GM21526 (cell line): Measurements from ENCODE around the gene IRF4.

Experiments used
- ATAC-seq: cut with Tn5 transposase; IDR thresholded peaks from one replicate; pipeline ENCODE4 v1.9.1; 2021; ENCODE audit warnings: moderate library complexity; ENCODE audit not compliant: unreplicated experiment, low FRiP score

IRF4 gene

DNA sequence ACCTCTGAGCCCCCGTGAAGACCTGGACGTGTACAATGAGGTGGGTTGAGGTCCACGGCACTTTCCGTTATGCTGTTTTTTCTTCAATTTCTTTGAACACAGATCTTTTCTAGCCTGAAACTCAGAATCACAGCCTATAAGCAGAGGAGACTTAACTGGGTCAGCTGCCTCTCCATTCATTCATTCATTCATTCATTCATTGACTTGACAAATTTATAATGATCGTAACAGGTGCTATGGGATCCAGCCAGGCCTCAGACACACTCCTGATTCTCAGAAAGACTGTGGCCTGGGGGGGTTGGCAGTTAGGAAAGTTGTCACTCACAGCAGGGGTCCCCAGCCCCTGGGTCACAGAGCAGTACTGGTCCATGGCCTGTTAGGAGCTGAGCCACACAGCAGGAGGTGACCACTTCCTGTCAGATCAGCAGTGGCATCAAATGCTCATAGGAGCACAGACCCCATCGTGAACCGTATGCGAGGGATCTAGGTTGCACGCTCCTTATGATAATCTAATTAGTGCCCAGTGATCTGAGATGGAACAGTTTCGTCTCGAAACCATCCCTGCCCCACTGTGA, 38.6 kb upstream of the IRF4 start:
- no peak for ATAC-seq

- ATAC-seq: no peak
These were observed 37.6 kb upstream of the IRF4 start for GRCh38 chr6:353642-354614.

GRCh38 chr6:354631-355280, 36.8 kb upstream of the IRF4 start:
- no peak for ATAC-seq

GRCh38 chr6:355373-356208, 36.0 kb upstream of the IRF4 start:
- no peak for ATAC-seq

DNA sequence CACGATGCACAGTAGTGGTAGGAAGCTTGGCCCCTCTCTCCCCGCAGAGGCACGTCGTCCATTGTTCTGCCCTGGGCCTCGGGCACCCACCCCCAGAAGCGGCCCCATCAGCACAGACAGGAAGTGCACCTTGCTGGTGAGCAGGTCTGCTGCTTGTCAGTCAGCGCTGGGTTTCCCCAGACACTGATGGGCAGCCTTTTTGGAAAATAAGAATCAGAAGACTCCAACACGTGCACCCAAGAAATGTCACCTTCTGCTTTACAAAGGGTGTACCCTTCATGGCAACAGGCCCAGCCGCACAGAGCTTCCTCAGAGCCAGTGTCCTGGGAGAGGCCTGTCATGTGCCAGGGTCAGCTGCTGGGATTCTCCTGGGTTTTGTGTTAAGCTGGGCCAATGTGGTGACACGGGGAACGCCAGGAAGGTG, 34.7 kb upstream of the IRF4 start:
- peak; percentile 36 for ATAC-seq

- ATAC-seq: no peak
These were observed 34.2 kb upstream of the IRF4 start for GRCh38 chr6:357261-357790.

- no peak for ATAC-seq
These were observed 33.7 kb upstream of the IRF4 start for GRCh38 chr6:357791-358341.

DNA sequence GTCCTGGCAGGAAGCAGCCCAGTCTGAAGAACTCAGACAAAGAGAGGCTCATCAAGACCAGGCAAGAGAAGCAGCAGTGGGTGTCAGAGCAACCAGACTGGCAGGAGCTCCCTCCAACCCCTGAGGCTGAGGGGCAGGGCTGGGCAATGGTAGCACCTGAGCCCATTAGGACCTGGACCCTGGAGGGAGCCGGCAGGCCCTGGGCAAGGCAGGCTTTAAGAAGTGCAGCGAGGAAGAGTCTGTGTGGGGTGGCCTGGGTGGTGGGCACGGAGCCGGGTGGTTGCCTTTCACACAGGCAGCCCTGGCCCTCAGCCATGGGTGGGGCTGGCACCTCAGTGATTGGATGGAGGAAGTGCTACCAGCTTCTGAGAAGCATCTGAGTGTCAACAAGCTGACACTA, 33.1 kb upstream of the IRF4 start:
- ATAC-seq: no peak

- ATAC-seq: no peak
These were observed 32.7 kb upstream of the IRF4 start for GRCh38 chr6:358847-359246.

GRCh38 chr6:359261-360035, 32.1 kb upstream of the IRF4 start:
- no peak for ATAC-seq

- ATAC-seq: no peak
These were observed 31.2 kb upstream of the IRF4 start for GRCh38 chr6:360349-360748.

DNA sequence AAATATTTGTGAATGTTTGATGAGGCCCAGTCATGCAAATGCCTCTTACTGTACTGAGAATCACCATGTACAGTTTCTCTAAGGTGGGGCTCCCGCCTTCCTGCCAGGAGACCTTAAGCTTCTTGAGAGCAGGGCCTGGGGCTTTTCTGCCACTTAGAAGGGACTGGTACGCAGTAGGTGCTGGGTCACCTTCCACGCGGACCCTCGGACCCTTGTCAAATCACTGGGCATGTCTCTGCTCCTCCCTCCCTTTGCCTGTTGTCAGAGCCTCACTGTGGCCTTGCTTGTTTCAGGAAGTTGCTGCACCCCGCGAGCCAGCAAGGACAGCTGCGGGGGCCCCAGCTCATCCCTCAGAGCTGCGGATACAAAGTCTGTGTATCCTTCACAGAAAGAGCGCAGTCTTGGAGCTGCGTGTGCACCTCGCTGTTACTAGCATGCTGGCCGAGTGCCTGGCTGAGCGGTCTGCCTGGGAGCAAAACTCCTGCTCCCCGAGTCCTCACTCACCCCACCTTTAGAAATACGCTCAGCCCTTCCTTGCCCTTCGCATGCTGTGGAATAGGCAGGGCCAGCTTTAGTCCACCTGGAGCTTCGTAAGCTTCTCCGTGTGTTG, 30.7 kb upstream of the IRF4 start:
- no peak for ATAC-seq

DNA sequence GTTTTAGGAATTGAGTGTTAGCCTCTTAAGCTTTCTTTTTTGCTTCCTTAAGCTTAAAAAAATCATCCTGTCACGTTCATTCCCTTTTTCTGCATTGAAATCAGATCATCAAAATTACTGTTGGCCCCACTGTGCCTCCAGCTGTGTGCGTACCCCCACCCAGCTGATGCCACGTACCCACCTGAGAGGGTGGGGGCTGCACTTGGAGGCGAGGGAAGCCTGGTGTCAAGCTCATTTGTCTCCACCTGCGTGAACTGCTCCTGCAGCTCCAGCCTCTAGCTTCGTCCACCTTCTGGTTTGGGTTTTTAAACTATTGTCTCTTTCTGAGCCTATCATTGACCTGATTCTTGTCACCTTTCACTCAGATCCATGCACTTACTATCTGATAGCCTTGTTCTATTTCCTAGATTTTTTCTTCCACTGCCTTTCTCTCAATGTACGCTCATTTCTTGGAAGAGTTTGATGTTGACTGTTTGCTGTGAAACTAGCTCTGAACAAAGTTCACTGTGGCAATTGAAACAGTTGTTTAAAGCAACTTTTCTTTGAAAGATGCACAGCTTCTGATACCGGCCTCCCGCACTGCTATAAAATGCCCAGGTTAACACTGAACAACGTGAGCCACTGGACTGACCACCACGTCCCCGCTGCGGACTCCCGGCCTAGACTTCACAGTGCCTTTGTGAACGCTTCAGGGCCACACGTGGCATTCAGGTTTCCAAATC, 30.0 kb upstream of the IRF4 start:
- no peak for ATAC-seq

DNA sequence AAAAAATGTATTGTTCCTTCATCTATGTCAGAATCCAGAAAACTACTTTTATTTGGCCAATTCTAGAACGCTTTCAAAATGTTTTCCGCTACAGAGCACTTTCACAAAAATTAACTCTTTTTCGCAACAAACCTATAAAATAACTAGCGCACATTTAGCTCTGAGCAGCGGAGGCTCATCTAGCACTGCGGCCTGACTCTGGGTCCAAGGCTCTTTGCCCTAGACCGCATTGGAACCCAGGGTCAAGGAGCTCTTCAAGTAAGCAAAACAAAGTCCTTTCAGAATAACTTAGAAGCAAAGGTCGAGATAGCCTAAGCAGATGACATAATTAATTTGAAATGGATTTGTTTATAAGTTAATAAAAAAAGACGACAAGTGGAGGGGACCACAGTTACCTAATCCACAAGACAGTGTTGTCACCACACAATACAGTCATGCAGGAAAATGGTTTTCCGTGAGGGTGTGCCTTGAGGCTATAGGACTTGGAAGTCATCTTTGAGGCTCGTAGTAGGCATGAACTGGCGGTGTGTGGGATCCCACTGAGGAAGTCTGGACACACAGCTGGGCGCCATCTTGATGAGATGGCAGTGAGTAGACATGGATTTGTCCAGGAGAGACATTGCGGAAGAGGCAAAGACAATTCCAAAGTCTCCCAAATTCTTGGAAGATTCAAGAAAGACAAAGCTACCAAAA, 29.2 kb upstream of the IRF4 start:
- ATAC-seq: no peak

- no peak for ATAC-seq
These were observed 28.7 kb upstream of the IRF4 start for GRCh38 chr6:362924-363249.

DNA sequence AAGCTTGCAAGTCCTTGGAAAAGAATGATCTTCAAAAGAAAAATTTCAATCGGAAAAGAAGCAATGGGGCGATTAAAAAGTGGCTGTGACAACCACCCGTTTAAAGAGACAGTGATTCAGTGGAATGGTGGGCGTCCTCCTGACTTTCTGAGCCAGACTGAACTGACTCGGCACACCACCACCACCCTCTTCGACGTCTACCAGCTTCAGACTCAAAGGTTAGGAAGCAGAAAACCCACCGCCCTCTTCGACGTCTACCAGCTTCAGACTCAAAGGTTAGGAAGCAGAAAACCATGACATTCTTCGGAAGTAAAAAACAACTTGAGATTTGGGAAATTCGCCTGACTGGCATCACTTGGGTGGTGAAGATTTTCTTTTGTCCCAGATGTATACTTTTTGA, 28.3 kb upstream of the IRF4 start:
- ATAC-seq: no peak

DNA sequence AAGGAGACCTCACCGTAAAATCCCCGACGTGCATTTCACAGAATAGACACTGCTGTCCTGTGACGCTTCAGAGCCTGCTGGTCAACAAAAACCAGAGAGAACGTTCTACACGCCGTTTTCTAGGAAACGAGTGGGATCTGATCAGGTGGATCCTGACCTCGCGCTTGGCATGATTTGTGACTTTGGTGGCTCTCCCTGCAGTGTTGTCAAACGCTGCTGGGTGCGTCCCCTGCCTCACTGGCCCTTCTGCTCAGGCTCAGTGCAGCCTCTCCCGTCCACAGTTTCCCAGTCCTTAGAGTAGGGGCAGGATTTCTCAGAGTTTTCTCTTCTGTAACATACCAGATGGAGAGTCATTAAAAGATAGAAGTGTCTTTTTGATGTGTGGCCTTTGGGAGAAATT, 27.6 kb upstream of the IRF4 start:
- no peak for ATAC-seq
